ENCODE results near the gene BRINP3.

The BRINP3 gene

DNA sequence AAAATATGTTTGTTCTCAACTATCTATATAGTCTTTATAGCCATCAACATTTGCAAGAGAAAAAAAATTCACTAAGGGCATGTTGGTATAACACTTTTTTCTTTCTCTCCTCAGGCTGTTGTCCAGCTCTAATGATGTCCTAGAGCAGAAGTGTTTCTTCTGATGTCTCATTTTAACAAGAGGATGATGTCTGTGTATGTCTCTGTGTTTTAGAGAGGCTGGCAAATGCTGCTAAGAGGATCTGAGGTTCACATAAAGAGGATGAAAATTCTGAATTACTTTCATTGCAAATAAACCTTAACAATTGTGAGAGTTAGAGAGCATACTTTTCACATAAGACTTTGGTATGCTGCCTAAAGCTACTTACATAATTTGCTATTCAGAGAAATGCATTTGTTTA is 2.6 kb upstream of the BRINP3 start:
- no peak for TF ChIP-seq ZFX (IDR thresholded peaks at IDR 0.05; ENCODE audit: borderline replicate concordance)
- TF ChIP-seq, protein P1, sequence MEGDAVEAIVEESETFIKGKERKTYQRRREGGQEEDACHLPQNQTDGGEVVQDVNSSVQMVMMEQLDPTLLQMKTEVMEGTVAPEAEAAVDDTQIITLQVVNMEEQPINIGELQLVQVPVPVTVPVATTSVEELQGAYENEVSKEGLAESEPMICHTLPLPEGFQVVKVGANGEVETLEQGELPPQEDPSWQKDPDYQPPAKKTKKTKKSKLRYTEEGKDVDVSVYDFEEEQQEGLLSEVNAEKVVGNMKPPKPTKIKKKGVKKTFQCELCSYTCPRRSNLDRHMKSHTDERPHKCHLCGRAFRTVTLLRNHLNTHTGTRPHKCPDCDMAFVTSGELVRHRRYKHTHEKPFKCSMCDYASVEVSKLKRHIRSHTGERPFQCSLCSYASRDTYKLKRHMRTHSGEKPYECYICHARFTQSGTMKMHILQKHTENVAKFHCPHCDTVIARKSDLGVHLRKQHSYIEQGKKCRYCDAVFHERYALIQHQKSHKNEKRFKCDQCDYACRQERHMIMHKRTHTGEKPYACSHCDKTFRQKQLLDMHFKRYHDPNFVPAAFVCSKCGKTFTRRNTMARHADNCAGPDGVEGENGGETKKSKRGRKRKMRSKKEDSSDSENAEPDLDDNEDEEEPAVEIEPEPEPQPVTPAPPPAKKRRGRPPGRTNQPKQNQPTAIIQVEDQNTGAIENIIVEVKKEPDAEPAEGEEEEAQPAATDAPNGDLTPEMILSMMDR (IDR thresholded peaks at IDR 0.05) = no peak
- H3K27ac ChIP-seq = peak overlapping the region; percentile 87

DNA sequence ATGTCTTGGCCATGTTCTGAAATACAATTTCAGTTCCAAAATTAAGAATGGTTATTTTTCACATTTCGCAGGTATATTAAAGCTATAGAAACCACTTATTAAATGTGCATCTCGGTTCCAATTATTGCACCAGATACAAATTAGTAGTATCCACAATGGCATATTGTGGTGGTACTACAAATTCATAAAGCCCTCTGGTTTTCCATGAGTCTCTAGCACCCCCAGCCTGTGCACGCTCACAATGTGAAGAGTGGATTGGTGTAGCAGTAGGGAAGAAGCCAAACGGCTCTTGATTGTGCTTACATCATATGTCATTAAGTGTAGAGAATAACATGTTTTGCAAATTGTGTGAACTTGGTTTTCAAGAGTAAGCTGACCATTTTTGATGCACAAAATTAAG is 1.9 kb upstream of the BRINP3 start:
- TF ChIP-seq, protein P1 (IDR thresholded peaks at IDR 0.05) = no peak; the same call in 1 of the 2 replicates
- TF ChIP-seq ZFX (IDR thresholded peaks at IDR 0.05; ENCODE audit: borderline replicate concordance) = no peak
- peak overlapping the region; percentile 87 for H3K27ac ChIP-seq

DNA sequence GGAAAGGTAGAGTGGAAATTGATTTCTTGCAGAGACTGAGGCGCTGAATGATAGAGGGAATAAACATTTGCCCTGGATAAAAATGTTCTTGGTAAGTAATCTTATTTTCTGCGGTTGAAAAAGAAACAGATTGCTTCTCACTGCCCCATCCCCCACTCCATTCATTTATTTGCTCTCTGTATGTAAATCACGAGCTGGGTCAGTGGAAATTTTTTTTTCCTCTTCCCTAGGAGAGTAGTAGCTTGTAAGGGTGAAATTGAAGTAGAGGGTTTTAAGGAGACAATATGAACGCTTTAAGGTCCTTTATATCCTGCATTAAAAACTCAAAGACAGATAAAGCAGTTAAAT is 1.4 kb upstream of the BRINP3 start:
- peak overlapping the region; percentile 87 for H3K27ac ChIP-seq
- TF ChIP-seq ZFX (IDR thresholded peaks at IDR 0.05; ENCODE audit: borderline replicate concordance) = no peak
- TF ChIP-seq, protein P1 (IDR thresholded peaks at IDR 0.05) = no peak

DNA sequence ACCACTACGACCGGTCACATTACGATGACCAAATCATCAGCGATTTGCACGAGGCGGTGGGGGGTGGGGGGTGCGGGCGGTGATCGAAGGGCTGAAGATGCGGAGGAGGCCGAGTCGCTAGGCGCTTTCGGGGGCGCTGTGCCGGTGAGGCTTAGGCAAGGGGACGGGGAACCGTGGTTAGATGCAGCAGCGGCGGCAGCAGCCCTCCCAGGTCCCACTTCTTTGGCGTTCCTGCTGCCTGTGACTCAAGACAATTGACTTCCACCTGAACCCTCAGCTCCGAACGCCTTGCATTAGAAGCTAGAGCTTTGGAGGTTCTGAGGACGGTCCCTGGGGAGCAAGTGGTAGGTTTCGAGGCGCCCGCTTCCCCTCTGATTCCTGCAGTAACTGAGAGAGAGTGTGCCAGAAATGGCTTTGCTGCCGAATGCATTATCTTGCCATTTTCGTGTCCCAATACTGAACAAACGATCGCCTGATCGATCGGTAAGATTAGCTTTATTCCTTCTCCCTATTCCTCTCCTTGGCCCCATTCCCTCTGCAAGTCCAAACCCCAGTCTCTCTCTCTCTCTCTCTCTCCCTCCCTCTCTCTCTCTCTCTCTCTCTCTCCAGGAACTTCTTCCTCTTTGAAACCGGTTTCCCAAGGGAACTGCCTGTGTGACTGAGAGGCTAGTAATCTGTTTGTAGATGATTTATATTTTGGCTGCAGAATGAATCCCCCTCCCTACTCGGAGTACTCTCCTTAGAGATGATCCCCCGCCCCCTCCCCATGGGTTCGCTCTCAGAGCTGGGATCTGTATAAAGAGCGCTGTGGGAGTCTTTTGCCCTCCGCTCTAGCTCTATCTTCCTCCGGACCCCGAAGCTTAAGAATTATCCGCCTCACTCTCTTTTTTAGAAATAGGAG is 735 bp upstream of the BRINP3 start:
- TF ChIP-seq, protein P1 (IDR thresholded peaks at IDR 0.05) = peak; percentile 15; the same call in 1 of the 2 replicates
- no peak for TF ChIP-seq ZFX (IDR thresholded peaks at IDR 0.05; ENCODE audit: borderline replicate concordance)
- peak overlapping the region; percentile 87 for H3K27ac ChIP-seq

DNA sequence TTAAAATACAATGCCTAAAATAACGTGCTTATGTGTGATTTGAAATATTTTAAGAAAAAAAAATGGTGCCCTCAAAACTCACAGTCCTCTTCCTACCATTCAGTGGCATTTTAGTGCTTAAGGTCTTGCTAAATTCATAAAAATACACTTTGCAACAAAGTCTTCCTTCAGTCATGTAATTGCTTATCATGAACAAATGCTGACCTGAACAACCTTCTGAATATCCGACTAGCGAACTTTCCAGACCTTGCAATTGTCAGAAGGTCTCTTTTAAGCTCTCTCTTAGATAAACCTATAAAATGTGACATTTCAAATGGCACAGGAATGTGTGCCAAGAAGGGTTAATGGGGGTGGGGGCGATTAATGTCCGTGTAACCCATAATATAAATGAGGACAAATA is 858 bp downstream of the BRINP3 start:
- no peak overlapping the region for H3K27ac ChIP-seq
- no peak for TF ChIP-seq ZFX (IDR thresholded peaks at IDR 0.05; ENCODE audit: borderline replicate concordance)
- TF ChIP-seq, protein P1 (IDR thresholded peaks at IDR 0.05) = no peak

DNA sequence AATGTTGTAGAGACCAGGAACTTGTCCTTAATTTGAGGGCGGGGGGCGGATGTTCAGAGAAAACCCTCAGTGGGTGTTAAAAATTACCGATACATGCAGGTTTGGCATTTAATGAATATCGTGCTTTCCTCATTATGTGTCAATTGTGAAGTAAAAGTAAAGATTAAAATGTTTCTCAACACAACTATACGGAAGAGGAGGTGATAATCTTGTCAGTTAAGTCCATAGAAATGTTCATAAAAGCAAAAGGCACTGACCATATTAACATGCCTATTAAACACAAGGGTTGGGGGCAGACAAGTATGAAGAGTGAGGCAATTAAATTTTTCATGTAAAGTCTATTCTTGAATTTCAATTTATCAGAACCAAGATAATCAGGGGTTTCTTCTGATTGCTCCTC is 1.3 kb downstream of the BRINP3 start:
- TF ChIP-seq, protein P1 (IDR thresholded peaks at IDR 0.05) = no peak
- TF ChIP-seq ZFX (IDR thresholded peaks at IDR 0.05; ENCODE audit: borderline replicate concordance) = no peak
- no peak overlapping the region for H3K27ac ChIP-seq

DNA sequence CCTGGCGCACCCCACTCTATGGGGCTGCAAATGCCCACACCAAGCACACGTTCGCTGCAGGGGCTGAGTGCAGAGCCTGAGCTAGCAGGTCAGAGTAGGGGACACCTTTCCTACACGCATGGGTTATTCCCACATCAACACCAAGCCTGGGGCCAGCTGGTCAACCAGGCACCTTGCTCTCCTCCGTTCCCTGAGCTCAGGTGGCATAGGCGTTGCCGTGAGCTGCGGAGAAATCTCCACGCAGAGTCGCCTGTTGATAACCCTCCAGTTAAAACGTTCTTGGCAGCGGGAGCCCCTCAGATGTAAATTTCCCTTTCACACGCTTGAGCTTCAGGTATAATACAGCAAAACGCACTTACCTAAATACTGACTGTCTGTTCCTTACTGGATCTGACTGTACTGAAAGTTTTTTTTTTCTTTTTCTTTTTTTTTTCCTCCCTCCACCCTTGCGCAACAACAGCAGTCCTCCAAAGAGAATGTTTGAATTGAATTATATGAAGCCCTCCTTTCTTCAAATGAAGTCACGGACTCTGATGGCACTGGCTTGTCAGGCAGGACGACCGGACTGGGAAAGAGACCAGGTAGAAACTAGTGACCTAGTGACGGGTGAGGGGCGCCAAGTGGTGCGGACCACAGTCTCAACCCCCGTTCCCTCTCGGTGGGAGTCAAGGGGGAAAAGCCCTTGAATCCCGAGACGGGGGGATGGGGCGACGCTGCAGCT is 2.1 kb downstream of the BRINP3 start:
- H3K27ac ChIP-seq = no peak overlapping the region
- TF ChIP-seq, protein P1 (IDR thresholded peaks at IDR 0.05) = no peak
